ENCODE measurements around the gene ZBP1.

DNA sequence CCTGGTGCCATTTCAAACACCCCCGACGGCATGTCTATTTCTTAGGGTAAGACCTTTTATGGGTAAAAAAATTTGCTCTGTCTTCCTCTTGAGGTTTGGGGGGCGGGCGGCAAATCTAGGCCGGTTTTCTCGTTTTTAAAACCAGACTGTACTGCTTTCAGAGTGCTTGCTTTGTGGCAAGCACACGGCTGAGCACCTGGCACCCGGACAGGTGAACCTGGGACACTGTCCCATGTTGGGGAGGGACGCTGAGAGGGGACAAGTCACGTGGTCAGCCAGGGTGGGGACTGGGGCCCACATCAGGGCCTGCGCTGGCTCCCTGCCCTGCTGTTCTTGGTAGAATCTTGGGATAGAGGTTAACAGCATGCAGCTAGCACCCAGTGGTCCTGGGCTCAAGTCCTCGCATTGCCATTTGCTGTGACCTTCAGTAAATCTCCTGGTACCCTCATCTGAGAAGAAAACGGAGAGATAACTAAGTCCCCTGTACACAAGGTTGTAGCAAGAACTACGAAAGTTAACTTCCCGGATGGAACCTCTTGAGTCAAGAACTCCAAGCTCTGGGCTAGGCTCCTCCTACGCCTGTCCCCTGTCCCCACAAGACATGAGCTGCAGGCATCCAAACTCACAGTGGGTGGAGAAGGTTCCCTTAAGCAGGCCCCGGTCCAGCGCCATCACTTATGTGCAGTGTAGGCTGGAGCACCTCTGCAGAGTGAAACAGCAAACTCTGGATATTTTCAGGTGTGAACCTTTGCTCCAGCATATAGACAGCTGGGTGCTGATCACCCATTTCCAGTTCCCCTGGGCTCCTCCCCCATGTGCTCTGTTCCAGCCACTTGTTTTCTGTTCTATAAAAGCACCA is 47.9 kb upstream of the ZBP1 start:
- no peak for TF ChIP-seq POLR2A (IDR thresholded peaks at IDR 0.05)
- TF ChIP-seq, protein P1, sequence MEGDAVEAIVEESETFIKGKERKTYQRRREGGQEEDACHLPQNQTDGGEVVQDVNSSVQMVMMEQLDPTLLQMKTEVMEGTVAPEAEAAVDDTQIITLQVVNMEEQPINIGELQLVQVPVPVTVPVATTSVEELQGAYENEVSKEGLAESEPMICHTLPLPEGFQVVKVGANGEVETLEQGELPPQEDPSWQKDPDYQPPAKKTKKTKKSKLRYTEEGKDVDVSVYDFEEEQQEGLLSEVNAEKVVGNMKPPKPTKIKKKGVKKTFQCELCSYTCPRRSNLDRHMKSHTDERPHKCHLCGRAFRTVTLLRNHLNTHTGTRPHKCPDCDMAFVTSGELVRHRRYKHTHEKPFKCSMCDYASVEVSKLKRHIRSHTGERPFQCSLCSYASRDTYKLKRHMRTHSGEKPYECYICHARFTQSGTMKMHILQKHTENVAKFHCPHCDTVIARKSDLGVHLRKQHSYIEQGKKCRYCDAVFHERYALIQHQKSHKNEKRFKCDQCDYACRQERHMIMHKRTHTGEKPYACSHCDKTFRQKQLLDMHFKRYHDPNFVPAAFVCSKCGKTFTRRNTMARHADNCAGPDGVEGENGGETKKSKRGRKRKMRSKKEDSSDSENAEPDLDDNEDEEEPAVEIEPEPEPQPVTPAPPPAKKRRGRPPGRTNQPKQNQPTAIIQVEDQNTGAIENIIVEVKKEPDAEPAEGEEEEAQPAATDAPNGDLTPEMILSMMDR (IDR thresholded peaks at IDR 0.05), result no peak
